Brain microvascular endothelial cell (primary cell): Measurements from ENCODE around the gene RPS8.
A peak's percentile ranks its signal among the peaks of the same experiment; 100 is the strongest.

Source experiments
- DNase-seq: peaks from one replicate; pipeline ENCODE4 v3.0.0-alpha.2; 2020
- H3K27ac ChIP-seq: fragments of 250-450 bp; sonication (Bioruptor Pico); 2 replicates; pipeline ENCODE4 v1.5.1; 2020; ENCODE audit warnings: mild to moderate bottlenecking, moderate library complexity
- H3K27me3 ChIP-seq: fragments of 250-450 bp; sonication (Bioruptor Pico); replicated peaks from 2 replicates; pipeline ENCODE4 v1.5.1; 2020; ENCODE audit warnings: mild to moderate bottlenecking
- H3K36me3 ChIP-seq: fragments of 250-450 bp; sonication (Bioruptor Pico); replicated peaks from 2 replicates; pipeline ENCODE4 v1.5.1; 2020; ENCODE audit warnings: mild to moderate bottlenecking
- H3K4me3 ChIP-seq: 2 replicates; pipeline ENCODE4 v1.5.1; 2011; ENCODE audit warnings: low read depth, mild to moderate bottlenecking, control low read depth, low read length, moderate library complexity
- CTCF ChIP-seq: IDR thresholded peaks from 2 replicates; pipeline ENCODE4 v1.5.1; 2011; ENCODE audit warnings: low read depth, mild to moderate bottlenecking, moderate library complexity, low read length, control low read depth, inconsistent platforms; ENCODE audit errors: missing control alignments
- in situ Hi-C: cut with HindIII; loops from 2 replicates; pipeline ENCODE4 v1.10.0; 2017; ENCODE audit warnings: low sequenced_read_pairs, low pct_ligation_motif_present

The RPS8 gene

GRCh38 chr1:44806025-44806703, 30.8 kb downstream of the RPS8 start:
- in situ Hi-C loops, result no loop called here
- no peak for TF ChIP-seq CTCF
- H3K27ac ChIP-seq, result peak overlapping the region; percentile 99
- H3K36me3 ChIP-seq, result peaks cover 52% of the 10 kb centered on the region
- H3K27me3 ChIP-seq, result no peaks in the 10 kb centered on the region
- no peak overlapping the region for H3K4me3 ChIP-seq
- no peak for DNase-seq

GRCh38 chr1:44806704-44807363, 31.5 kb downstream of the RPS8 start, which contains the start of gene DYNLT4:
Gene DYNLT4, minus strand, starts transcription at chr1:44807351. Its CDS starts 683 bp downstream, at chr1:44806668.
- Histone ChIP-seq H3K4me3 (peak within 1 kb of the TSS; percentile 17), H3K27ac (peak within 1 kb of the TSS; percentile 99), H3K36me3 (peaks cover 50% of the 10 kb centered on the region), H3K27me3 (no peaks in the 10 kb centered on the region)
- no peak for TF ChIP-seq CTCF
- in situ Hi-C loops, result no loop called here
- no peak for DNase-seq

- H3K4me3 ChIP-seq, result peak overlapping the region; percentile 17
- H3K36me3 ChIP-seq, result peaks cover 47% of the 10 kb centered on the region
- in situ Hi-C loops, result no loop called here
Measured at GRCh38 chr1:44807364-44808062, 32.2 kb downstream of the RPS8 start.

GRCh38 chr1:44808063-44808937, 33.0 kb downstream of the RPS8 start, which contains the start of gene BTBD19:
Gene BTBD19, plus strand, starts transcription at chr1:44808523. Its CDS starts 298 bp downstream, at chr1:44808821.
- Histone ChIP-seq H3K27me3 (no peaks in the 10 kb centered on the region), H3K36me3 (peaks cover 43% of the 10 kb centered on the region), H3K27ac (peak within 1 kb of the TSS; percentile 99), H3K4me3 (peak within 1 kb of the TSS; percentile 50)
- in situ Hi-C loops, result no loop called here
- no peak for TF ChIP-seq CTCF
- peak; percentile 88 for DNase-seq

More at GRCh38 chr1:44807364-44808062, 32.2 kb downstream of the RPS8 start:
- Histone ChIP-seq H3K27me3 (no peaks in the 10 kb centered on the region), H3K27ac (peak overlapping the region; percentile 99)
- TF ChIP-seq CTCF, result no peak
- DNase-seq, result peak; percentile 99
